OCI-LY3 (cell line): ENCODE data around the gene SWAP70.
"Not testable (repeated sequence)": the region's sequence is repeated elsewhere in the genome, so short reads cannot be mapped to it uniquely, and the experiment has no call there.

Experiments used
- H2AFZ ChIP-seq: fragments of 200-600, 300-600 bp; shearing (Covaris generic); 2 replicates; pipeline ENCODE4 v1.6.0; 2014; ENCODE audit warnings: antibody characterized with exemption, low read depth, low read length
- H3K27ac ChIP-seq: fragments of 200-600, 300-600 bp; sonication (generic); 2 replicates; pipeline ENCODE4 v1.5.1; 2014; ENCODE audit warnings: mild to moderate bottlenecking, low read length, moderate library complexity, mixed read lengths
- H3K27me3 ChIP-seq: fragments of 200-600, 300-600 bp; sonication (generic); 2 replicates; pipeline ENCODE4 v1.6.1; 2014; ENCODE audit warnings: low read depth, low read length, mixed read lengths
- H3K36me3 ChIP-seq: fragments of 200-600, 300-600 bp; sonication (generic); replicated peaks from 2 replicates; pipeline ENCODE3; 2014; ENCODE audit warnings: low read depth, low read length, mixed read lengths
- H3K4me1 ChIP-seq: fragments of 300-600, 200-600 bp; sonication (generic); 2 replicates; pipeline ENCODE4 v1.6.1; 2014; ENCODE audit warnings: low read length, mixed read lengths
- H3K4me2 ChIP-seq: fragments of 200-600, 300-600 bp; sonication (generic); 2 replicates; pipeline ENCODE4 v1.6.1; 2014; ENCODE audit warnings: low read length, mixed read lengths
- H3K4me3 ChIP-seq: fragments of 300-600, 200-600 bp; sonication (generic); 2 replicates; pipeline ENCODE4 v1.5.1; 2014; ENCODE audit warnings: antibody characterized with exemption, mild to moderate bottlenecking, low read length, moderate library complexity
- H3K79me2 ChIP-seq: fragments of 300-600, 200-600 bp; shearing (Covaris generic); 2 replicates; pipeline ENCODE4 v1.6.1; 2014; ENCODE audit warnings: mild to moderate bottlenecking, low read length, mixed read lengths
- H3K9ac ChIP-seq: fragments of 300-600, 200-600 bp; shearing (Covaris generic); 2 replicates; pipeline ENCODE4 v1.6.0; 2014; ENCODE audit warnings: mild to moderate bottlenecking, low read length, moderate library complexity
- H3K9me3 ChIP-seq: fragments of 200-600, 300-600 bp; shearing (Covaris generic); 2 replicates; pipeline ENCODE4 v1.6.1; 2014; ENCODE audit warnings: low read length, mixed read lengths; ENCODE audit not compliant: insufficient read depth
- H4K20me1 ChIP-seq: fragments of 200-600, 300-600 bp; sonication (generic); 2 replicates; pipeline ENCODE4 v1.6.1; 2016; ENCODE audit warnings: low read length, mixed read lengths; ENCODE audit not compliant: insufficient read depth
- EZH2phosphoT487 ChIP-seq: fragments of 200-600 bp; shearing (Covaris generic); IDR thresholded peaks from 2 replicates; pipeline ENCODE4 v1.6.1; 2018; ENCODE audit warnings: antibody characterized with exemption, mixed run types, low read depth
- TF ChIP-seq, protein P1 (sequence below): fragments of 200-600, 300-600 bp; sonication (generic); IDR thresholded peaks from 2 replicates; pipeline ENCODE4 v1.5.1; 2014; ENCODE audit warnings: antibody characterized with exemption, low read length, low read depth

Gene SWAP70

DNA sequence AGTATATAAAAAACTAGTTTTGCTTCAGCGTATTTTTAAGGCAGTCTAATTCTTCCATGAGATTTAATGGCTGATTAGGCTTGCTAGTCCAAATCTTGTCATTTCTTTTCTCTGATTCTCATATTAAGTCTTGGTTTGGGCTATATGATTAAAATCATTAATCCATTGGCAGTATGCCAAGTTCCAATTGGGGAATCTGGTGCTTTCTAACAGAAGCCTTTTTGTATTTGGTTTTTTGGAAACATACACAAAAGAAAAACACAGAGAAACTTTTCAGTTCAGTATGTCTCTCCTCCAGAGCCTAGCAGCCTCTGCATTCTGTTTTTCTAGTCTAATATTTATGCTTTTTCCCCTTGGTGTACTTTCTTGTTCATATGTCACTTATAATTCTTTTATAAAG lies 37.9 kb downstream of the SWAP70 start:
- H3K4me1 ChIP-seq = peaks cover 60% of the 10 kb centered on the region
- peak overlapping the region; percentile 25 for H3K27ac ChIP-seq
- TF ChIP-seq, protein P1, sequence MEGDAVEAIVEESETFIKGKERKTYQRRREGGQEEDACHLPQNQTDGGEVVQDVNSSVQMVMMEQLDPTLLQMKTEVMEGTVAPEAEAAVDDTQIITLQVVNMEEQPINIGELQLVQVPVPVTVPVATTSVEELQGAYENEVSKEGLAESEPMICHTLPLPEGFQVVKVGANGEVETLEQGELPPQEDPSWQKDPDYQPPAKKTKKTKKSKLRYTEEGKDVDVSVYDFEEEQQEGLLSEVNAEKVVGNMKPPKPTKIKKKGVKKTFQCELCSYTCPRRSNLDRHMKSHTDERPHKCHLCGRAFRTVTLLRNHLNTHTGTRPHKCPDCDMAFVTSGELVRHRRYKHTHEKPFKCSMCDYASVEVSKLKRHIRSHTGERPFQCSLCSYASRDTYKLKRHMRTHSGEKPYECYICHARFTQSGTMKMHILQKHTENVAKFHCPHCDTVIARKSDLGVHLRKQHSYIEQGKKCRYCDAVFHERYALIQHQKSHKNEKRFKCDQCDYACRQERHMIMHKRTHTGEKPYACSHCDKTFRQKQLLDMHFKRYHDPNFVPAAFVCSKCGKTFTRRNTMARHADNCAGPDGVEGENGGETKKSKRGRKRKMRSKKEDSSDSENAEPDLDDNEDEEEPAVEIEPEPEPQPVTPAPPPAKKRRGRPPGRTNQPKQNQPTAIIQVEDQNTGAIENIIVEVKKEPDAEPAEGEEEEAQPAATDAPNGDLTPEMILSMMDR = no peak
- TF ChIP-seq EZH2phosphoT487 = no peak
- no peaks in the 10 kb centered on the region for H3K27me3 ChIP-seq
- no peaks in the 10 kb centered on the region for H3K9me3 ChIP-seq
- H3K9ac ChIP-seq = 0 out of 2 replicates have a peak overlapping the region, but pooled peaks have one; percentile 13
- H3K4me2 ChIP-seq = peak overlapping the region; percentile 20
- no peak overlapping the region for H2AFZ ChIP-seq
- peaks cover 82% of the 10 kb centered on the region for H4K20me1 ChIP-seq
- H3K79me2 ChIP-seq = peaks cover 95% of the 10 kb centered on the region
- H3K4me3 ChIP-seq = no peak overlapping the region
- H3K36me3 ChIP-seq = peaks cover 35% of the 10 kb centered on the region

DNA sequence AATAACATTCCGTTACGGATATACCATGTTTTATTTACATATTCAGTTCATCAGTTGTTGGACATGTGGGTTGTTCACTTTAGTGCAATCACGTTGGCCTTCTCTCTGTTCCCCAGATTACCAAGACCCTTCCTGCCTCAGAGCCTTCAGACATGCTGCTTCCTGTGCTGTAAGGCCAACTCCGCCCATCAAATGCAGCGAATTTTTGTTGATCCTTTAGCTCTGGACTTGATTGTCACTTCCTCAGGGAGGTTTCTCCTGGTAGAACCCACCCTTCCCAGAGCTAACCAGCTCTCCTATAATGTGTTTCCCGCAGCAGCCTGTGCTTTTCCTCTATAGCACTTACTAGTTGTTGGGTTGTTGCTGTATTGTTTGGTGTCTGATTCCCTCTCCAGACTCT lies 39.4 kb downstream of the SWAP70 start:
- Histone ChIP-seq H3K9ac (no peak overlapping the region), H4K20me1 (peaks cover 85% of the 10 kb centered on the region), H3K4me3 (no peak overlapping the region), H2AFZ (no peak overlapping the region), H3K4me2 (no peak overlapping the region), H3K79me2 (peaks cover 96% of the 10 kb centered on the region), H3K27me3 (no peaks in the 10 kb centered on the region), H3K27ac (no peak overlapping the region), H3K4me1 (peaks cover 49% of the 10 kb centered on the region), H3K36me3 (peaks cover 33% of the 10 kb centered on the region), H3K9me3 (no peaks in the 10 kb centered on the region)
- TF ChIP-seq, protein P1 = no peak
- no peak for TF ChIP-seq EZH2phosphoT487

DNA sequence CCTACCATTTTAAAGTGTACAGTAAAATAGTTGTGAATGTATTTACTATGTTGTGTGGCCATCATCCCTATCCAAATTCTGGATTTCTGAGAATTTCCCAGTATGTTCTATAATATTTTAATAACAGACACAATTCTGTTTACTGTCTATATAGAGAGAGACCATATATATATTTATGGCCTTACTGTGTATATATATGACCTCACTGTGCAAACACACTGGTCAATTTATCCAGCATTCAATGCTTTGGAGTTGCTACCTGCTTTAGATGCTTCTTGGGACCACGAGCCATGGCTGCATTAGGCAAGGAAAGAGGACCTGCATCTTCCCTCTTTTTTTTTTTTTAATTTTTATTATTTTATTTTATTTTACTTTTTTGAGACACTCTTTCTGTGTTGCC lies 40.2 kb downstream of the SWAP70 start:
- peaks cover 37% of the 10 kb centered on the region for H3K36me3 ChIP-seq
- H2AFZ ChIP-seq = no peak overlapping the region
- no peaks in the 10 kb centered on the region for H3K9me3 ChIP-seq
- no peak overlapping the region for H3K4me2 ChIP-seq
- no peak overlapping the region for H3K9ac ChIP-seq
- H3K27ac ChIP-seq = no peak overlapping the region
- peaks cover 85% of the 10 kb centered on the region for H4K20me1 ChIP-seq
- peaks cover 41% of the 10 kb centered on the region for H3K4me1 ChIP-seq
- peaks cover 96% of the 10 kb centered on the region for H3K79me2 ChIP-seq
- TF ChIP-seq, protein P1 = no peak
- no peak for TF ChIP-seq EZH2phosphoT487
- no peaks in the 10 kb centered on the region for H3K27me3 ChIP-seq
- H3K4me3 ChIP-seq = no peak overlapping the region

DNA sequence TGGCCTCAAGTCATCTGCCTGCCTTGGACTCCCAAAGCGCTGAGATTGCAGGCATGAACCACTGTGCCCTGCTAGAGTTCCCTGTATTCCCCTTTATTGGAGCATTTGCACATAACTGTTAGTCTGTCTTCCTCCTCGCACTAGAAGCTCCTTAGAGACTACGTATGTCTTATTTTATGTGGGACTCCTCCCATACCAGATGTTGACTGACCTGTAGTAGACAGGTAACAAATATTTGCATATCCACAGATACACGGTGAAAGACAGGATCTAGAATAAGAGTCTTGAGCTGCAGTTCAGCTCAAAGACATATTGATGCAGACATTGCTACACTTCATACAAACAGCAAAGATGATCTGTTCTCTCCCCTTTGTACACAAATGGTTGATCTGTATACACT lies 40.7 kb downstream of the SWAP70 start:
- Histone ChIP-seq H3K27ac (no peak overlapping the region), H3K4me1 (peaks cover 36% of the 10 kb centered on the region), H4K20me1 (peaks cover 85% of the 10 kb centered on the region), H3K4me3 (no peak overlapping the region), H3K9me3 (no peaks in the 10 kb centered on the region), H2AFZ (no peak overlapping the region), H3K36me3 (peaks cover 39% of the 10 kb centered on the region), H3K4me2 (no peak overlapping the region), H3K79me2 (peaks cover 96% of the 10 kb centered on the region), H3K27me3 (no peaks in the 10 kb centered on the region), H3K9ac (no peak overlapping the region)
- TF ChIP-seq, protein P1 = no peak
- no peak for TF ChIP-seq EZH2phosphoT487

DNA sequence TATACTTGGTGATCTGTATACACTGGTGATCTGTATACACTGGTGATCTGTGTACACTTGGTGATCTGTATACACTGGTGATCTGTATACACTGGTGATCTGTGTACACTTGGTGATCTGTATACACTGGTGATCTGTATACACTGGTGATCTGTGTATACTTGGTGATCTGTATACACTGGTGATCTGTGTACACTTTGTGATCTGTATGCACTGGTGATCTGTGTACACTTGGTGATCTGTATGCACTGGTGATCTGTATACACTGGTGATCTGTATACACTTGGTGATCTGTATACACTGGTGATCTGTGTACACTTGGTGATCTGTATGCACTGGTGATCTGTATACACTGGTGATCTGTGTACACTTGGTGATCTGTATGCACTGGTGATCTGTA lies 41.5 kb downstream of the SWAP70 start:
- not testable (repeated sequence) for H2AFZ ChIP-seq, H3K4me2 ChIP-seq, H3K27me3 ChIP-seq, H3K27ac ChIP-seq, H3K4me3 ChIP-seq, H3K9me3 ChIP-seq, H3K9ac ChIP-seq
- peaks cover 36% of the 10 kb centered on the region for H3K36me3 ChIP-seq
- H3K4me1 ChIP-seq = peaks cover 30% of the 10 kb centered on the region
- H4K20me1 ChIP-seq = peaks cover 87% of the 10 kb centered on the region
- H3K79me2 ChIP-seq = peaks cover 96% of the 10 kb centered on the region
